ENCODE data around the gene C14orf119.

C14orf119 gene

GRCh38 chr14:23130871-23131270 is 35.6 kb downstream of the C14orf119 start:
- Histone ChIP-seq H3K27ac (ENCODE audit: poor library complexity, severe bottlenecking) (no peak overlapping the region), H3K4me1 (ENCODE audit: insufficient read depth, poor library complexity, severe bottlenecking) (no peaks in the 10 kb centered on the region), H3K27me3 (ENCODE audit: insufficient read depth, poor library complexity, severe bottlenecking) (no peaks in the 10 kb centered on the region), H3K36me3 (ENCODE audit: low read depth) (no peaks in the 10 kb centered on the region), H3K9me3 (ENCODE audit: severe bottlenecking) (no peaks in the 10 kb centered on the region), H3K4me3 (ENCODE audit: severe bottlenecking) (no peak overlapping the region)
- no peak for DNase-seq (ENCODE audit: low spot score)
- TF ChIP-seq CTCF (IDR thresholded peaks at IDR 0.05; ENCODE audit: poor library complexity, severe bottlenecking), result no peak
- ATAC-seq (ENCODE audit: low read depth), result no peak

GRCh38 chr14:23131482-23131881 is 36.2 kb downstream of the C14orf119 start:
- no peak overlapping the region for H3K27ac ChIP-seq (ENCODE audit: poor library complexity, severe bottlenecking)
- ATAC-seq (ENCODE audit: low read depth), result no peak

DNA sequence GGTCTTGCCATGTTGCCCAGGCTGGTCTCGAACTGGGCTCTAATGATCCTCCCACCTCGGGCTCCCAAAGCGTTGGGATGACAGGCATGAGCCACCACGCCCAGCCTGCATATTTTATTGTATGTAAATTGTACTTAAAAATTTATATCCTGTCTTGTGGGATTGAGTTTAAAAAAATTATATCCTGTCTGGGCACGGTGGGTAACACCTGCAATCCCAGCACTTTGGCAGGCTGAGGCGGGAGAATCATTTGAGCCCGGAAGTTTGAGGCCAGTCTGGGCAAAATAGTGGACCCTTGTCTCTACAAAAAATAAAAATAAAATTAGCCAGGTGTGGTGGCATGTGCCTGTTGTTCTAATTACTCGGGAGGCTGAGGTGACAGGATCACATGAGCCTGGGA is 37.7 kb downstream of the C14orf119 start:
- peaks cover 9% of the 10 kb centered on the region for H3K4me1 ChIP-seq (ENCODE audit: insufficient read depth, poor library complexity, severe bottlenecking)
- no peaks in the 10 kb centered on the region for H3K9me3 ChIP-seq (ENCODE audit: severe bottlenecking)
- H3K4me3 ChIP-seq (ENCODE audit: severe bottlenecking), result no peak overlapping the region
- ATAC-seq (ENCODE audit: low read depth) (no peak), DNase-seq (ENCODE audit: low spot score) (no peak)
- TF ChIP-seq CTCF (IDR thresholded peaks at IDR 0.05; ENCODE audit: poor library complexity, severe bottlenecking), result no peak
- H3K27ac ChIP-seq (ENCODE audit: poor library complexity, severe bottlenecking), result no peak overlapping the region
- H3K36me3 ChIP-seq (ENCODE audit: low read depth), result no peaks in the 10 kb centered on the region
- no peaks in the 10 kb centered on the region for H3K27me3 ChIP-seq (ENCODE audit: insufficient read depth, poor library complexity, severe bottlenecking)

More at GRCh38 chr14:23131482-23131881, 36.2 kb downstream of the C14orf119 start:
- Histone ChIP-seq H3K27me3 (ENCODE audit: insufficient read depth, poor library complexity, severe bottlenecking) (no peaks in the 10 kb centered on the region), H3K4me1 (ENCODE audit: insufficient read depth, poor library complexity, severe bottlenecking) (no peaks in the 10 kb centered on the region), H3K9me3 (ENCODE audit: severe bottlenecking) (no peaks in the 10 kb centered on the region), H3K36me3 (ENCODE audit: low read depth) (no peaks in the 10 kb centered on the region), H3K4me3 (ENCODE audit: severe bottlenecking) (no peak overlapping the region)
- no peak for DNase-seq (ENCODE audit: low spot score)
- TF ChIP-seq CTCF (IDR thresholded peaks at IDR 0.05; ENCODE audit: poor library complexity, severe bottlenecking), result no peak

- Histone ChIP-seq H3K36me3 (ENCODE audit: low read depth) (no peaks in the 10 kb centered on the region), H3K4me3 (ENCODE audit: severe bottlenecking) (no peak overlapping the region), H3K27me3 (ENCODE audit: insufficient read depth, poor library complexity, severe bottlenecking) (no peaks in the 10 kb centered on the region), H3K9me3 (ENCODE audit: severe bottlenecking) (no peaks in the 10 kb centered on the region), H3K27ac (ENCODE audit: poor library complexity, severe bottlenecking) (peak overlapping the region; percentile 69), H3K4me1 (ENCODE audit: insufficient read depth, poor library complexity, severe bottlenecking) (peaks cover 16% of the 10 kb centered on the region)
- TF ChIP-seq CTCF (IDR thresholded peaks at IDR 0.05; ENCODE audit: poor library complexity, severe bottlenecking), result no peak
- ATAC-seq (ENCODE audit: low read depth) (no peak), DNase-seq (ENCODE audit: low spot score) (no peak)
Measured at GRCh38 chr14:23136566-23137133, 41.3 kb downstream of the C14orf119 start.

DNA sequence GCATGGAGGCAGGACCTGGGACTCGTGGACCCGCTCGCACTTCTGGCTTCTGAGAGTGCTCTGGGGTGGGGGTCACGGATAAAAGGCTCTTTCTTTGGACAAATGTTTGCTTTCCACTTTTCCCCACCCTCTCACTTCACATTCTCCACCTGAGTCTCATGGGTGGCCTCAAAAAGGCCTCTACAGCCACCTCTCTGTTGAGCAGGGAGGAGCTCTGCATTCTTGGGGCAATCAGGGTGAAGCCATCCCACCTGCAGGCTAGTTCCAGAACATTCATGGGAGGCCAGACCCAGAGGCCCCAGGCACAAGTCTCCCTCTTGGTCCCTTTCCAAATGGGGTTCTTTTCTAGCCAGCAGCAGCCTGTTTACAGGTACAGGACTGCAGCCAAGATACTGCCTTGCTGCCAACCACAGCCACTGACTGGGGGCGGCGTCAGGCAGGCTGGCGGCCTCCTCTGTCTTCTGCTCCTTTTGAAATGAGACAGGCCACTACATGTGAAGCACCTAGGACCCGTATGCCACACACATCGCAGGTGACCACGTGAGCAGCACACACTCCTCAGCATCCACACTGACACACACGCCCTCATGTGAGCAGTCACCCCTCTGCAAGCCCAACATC is 42.0 kb downstream of the C14orf119 start:
- Histone ChIP-seq H3K4me3 (ENCODE audit: severe bottlenecking) (no peak overlapping the region), H3K27ac (ENCODE audit: poor library complexity, severe bottlenecking) (peak overlapping the region; percentile 69), H3K9me3 (ENCODE audit: severe bottlenecking) (no peaks in the 10 kb centered on the region), H3K36me3 (ENCODE audit: low read depth) (no peaks in the 10 kb centered on the region), H3K27me3 (ENCODE audit: insufficient read depth, poor library complexity, severe bottlenecking) (no peaks in the 10 kb centered on the region), H3K4me1 (ENCODE audit: insufficient read depth, poor library complexity, severe bottlenecking) (peaks cover 20% of the 10 kb centered on the region)
- ATAC-seq (ENCODE audit: low read depth) (peak; percentile 81), DNase-seq (ENCODE audit: low spot score) (no peak)
- TF ChIP-seq CTCF (IDR thresholded peaks at IDR 0.05; ENCODE audit: poor library complexity, severe bottlenecking), result no peak
